ENCODE measurements around the gene PRRG1.
"Not testable (repeated sequence)": the region's sequence is repeated elsewhere in the genome, so short reads cannot be mapped to it uniquely, and the experiment has no call there.

Gene PRRG1

GRCh38 chrX:37474478-37474877 lies 125.3 kb downstream of the PRRG1 start:
- no peak for DNase-seq

DNA sequence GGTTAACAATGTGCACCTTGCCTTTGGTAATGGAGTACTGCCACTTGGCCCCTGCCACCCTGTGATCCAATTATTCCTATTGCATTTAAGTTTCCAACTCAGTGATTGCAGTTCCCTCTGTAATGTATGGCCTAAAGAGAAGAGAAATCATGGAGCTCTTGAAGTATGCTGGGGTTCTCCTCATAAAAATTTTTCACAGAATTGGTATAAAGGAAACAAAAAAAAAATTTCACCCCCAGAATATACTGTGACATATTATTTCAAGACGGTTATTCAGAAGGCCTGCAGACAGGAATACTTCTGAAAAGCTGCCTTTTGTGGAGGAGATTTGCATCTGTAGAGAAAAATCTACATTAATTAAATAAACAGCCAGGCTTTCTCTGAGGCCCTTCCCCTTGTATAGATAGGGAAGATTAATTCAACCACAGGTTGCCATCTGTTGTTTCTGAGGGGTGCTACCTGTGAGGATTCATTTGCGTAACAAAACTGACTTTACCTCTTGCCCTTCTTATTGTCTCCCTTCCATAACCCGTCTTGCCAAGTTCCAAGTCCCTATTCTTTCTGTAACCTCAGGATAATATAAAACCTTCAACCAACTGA lies 127.5 kb downstream of the PRRG1 start:
- no peak for DNase-seq

GRCh38 chrX:37484335-37484734 lies 135.2 kb downstream of the PRRG1 start:
- not testable (repeated sequence) for DNase-seq

GRCh38 chrX:37485429-37485828 lies 136.3 kb downstream of the PRRG1 start:
- no peak for DNase-seq

DNA sequence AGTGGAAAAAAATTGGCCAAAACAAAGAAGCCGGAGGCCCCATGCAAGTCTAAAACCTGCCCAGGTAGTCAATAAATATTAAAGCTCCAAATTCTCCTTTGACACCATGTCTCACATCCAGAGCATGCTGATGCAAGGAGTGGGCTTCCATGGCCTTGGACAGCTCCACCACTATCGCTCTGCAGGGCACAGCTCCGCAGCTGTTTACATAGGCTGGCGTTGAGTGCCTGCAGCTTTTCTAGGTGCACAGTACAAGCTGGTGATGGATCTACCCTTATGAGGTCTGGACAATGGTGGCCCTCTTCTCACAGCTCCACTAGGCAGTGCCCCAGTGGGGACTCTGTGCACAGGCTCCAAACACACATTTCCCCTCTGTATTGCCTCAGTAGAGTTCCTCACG lies 138.1 kb downstream of the PRRG1 start:
- DNase-seq: no peak

DNA sequence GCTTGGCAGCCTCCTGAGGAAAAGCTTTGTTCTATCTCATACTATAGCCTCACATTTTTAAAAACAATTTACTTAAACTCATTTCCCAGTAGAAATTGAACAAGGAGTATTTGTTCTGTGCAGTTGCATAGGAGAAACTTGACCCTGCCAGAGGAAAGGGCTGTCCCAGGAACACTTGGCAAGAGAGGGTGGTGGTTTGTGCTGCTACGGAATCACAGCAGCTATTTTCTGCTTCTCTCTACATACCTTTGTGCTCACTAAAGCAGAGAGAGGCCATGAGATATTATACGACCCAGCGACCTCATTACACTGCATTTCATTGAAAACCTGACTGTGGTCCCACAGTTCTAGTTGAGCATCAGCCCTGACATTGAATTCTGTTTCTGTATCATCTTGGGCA lies 139.2 kb downstream of the PRRG1 start:
- no peak for DNase-seq

DNA sequence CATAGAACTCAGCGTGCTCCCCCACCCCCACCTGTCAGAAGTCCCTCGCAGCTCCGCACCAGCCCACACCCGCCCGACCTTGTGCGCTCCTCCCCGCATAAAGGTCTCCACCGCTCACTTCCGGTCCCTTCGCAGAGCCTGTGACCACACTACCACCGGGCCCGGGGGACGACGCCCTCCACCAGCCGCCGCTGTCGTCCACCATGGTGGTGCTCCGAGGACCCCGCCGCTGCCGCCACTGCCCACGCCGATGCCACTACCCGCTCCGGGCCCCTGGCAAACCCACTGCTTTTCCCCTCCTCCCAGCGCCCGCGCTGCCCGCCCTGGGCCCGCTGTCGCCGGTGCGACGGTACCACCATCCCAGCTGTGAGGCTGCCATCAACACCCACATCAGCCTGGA lies 142.5 kb downstream of the PRRG1 start:
- no peak for DNase-seq

GRCh38 chrX:37495760-37496159 lies 146.6 kb downstream of the PRRG1 start:
- DNase-seq: not testable (repeated sequence)

GRCh38 chrX:37497126-37497525 lies 148.0 kb downstream of the PRRG1 start:
- DNase-seq: not testable (repeated sequence)

GRCh38 chrX:37498323-37498722 lies 149.2 kb downstream of the PRRG1 start:
- not testable (repeated sequence) for DNase-seq

DNA sequence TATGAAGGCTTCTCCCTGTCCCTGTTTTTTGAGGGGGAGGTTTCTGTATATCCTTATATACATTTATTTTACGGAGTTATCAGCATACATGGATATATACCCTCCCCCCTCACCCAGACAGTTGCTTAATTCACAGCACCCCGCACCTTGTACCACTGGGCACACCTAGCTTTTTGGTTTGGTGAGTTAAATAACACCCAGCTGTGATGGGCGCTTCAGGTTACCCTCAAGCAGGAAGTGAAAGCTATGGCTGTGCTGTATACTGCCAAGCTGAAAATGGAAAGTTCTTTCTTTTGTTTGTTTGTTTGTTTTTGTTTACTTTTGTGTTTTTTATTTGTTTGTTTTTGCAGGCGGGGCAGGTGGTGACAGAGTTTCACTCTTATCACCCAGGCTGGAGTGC lies 150.5 kb downstream of the PRRG1 start:
- not testable (repeated sequence) for DNase-seq

DNA sequence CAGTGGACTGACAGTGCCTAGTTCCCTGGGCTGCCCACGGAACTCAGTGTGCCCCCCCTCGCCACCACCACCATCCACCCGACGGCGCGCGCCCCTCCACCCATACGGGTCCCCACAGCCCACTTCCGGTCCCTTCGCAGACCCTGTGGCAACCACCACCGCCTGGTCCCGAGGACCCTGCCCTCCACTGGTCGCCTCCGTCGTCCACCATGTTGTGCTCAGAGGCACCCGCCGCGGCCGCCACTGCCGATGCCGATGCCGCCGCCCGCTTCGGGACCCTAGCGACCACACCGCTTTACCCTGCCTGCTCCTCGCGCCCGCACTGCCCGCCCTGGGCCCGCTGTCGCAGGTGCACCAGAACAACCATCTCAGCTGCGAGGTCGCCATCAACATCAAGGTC lies 155.8 kb downstream of the PRRG1 start:
- DNase-seq: no peak

Measured in activated CD4-positive, CD25-positive, alpha-beta regulatory T cell (primary cell).